Colonic mucosa (tissue), 4 donors: ENCODE measurements around the gene ITPKA. TPM values are rescaled to one million over a fixed set of nuclear protein-coding genes. Genes with fewer than 3 reads are reported as not detected.

Experiments
- DNase-seq: peaks from one replicate; pipeline ENCODE4 v3.0.0-alpha.2; 2020
- H3K27ac ChIP-seq: fragments of 200-600 bp; one replicate; pipeline ENCODE4 v1.8.0; 2021
- H3K27me3 ChIP-seq: fragments of 200-600 bp; one replicate; pipeline ENCODE4 v1.8.0; 2021
- H3K36me3 ChIP-seq: fragments of 200-600 bp; one replicate; pipeline ENCODE4 v1.8.0; 2021
- H3K4me1 ChIP-seq: fragments of 200-600 bp; one replicate; pipeline ENCODE4 v1.8.0; 2021; ENCODE audit warnings: mild to moderate bottlenecking
- H3K4me3 ChIP-seq: fragments of 200-600 bp; one replicate; pipeline ENCODE4 v1.8.0; 2021
- H3K9ac ChIP-seq, 2 donors: one replicate each; pipeline ENCODE4 v1.7.0; 2013; ENCODE audit warnings: control low read depth in 2 of 2, low read depth in 2 of 2, low read length in 2 of 2
- H3K9me3 ChIP-seq: fragments of 200-600 bp; one replicate; pipeline ENCODE4 v1.8.0; 2021
- CTCF ChIP-seq: fragments of 200-600 bp; IDR thresholded peaks from one replicate; pipeline ENCODE4 v1.8.0; 2022; ENCODE audit warnings: antibody characterized with exemption, mild to moderate bottlenecking
- intact Hi-C: fragments of 100-400 bp; cut with DNase I; formaldehyde crosslinking; loops from one replicate; pipeline ENCODE4 v1.14.1; 2022
- total RNA-seq, 2 donors: library from RNA; stranded (reverse); fragmentation: NEBNext Ultra II Directional in 1 of 2; extraction: Animal tissue kit (Norgen Biotek cat#: 25700) in 1 of 2; gene quantifications; one replicate each; pipeline ENCODE4 v1.2.1, GENCODE V29; 2021
- donor health status: healthy.
- donor health status: DM: no; HTN: no; CAD: no.
- donor health status: DM: no; HTN: no; CAD: no.

The ITPKA gene
- total RNA-seq, 2 donors from 2014 or later: 36.1 to 43.5 TPM

- peak overlapping the region; percentile 82 to 85 for H3K9ac ChIP-seq
- H3K4me1 ChIP-seq: peaks cover 5% of the 10 kb centered on the region
- no peak for TF ChIP-seq CTCF
- peak overlapping the region; percentile 95 for H3K27ac ChIP-seq
- H3K4me3 ChIP-seq: peak overlapping the region; percentile 64
- H3K36me3 ChIP-seq: no peaks in the 10 kb centered on the region
- intact Hi-C loops: no loop called here
- H3K27me3 ChIP-seq: peaks cover 8% of the 10 kb centered on the region
- DNase-seq: no peak
- H3K9me3 ChIP-seq: no peaks in the 10 kb centered on the region
These were observed 973 bp upstream of the ITPKA start for GRCh38 chr15:41492597-41493204.

GRCh38 chr15:41493902-41494189, 172 bp downstream of the ITPKA start:
- no peaks in the 10 kb centered on the region for H3K36me3 ChIP-seq
- TF ChIP-seq CTCF: no peak
- peak overlapping the region; percentile 64 for H3K4me3 ChIP-seq
- intact Hi-C loops: no loop called here
- no peaks in the 10 kb centered on the region for H3K9me3 ChIP-seq
- peak overlapping the region; percentile 78 to 82 for H3K9ac ChIP-seq
- DNase-seq: no peak
- H3K27ac ChIP-seq: peak overlapping the region; percentile 68
- H3K27me3 ChIP-seq: peaks cover 8% of the 10 kb centered on the region
- peaks cover 5% of the 10 kb centered on the region for H3K4me1 ChIP-seq

GRCh38 chr15:41494190-41494921, 682 bp downstream of the ITPKA start:
- peaks cover 5% of the 10 kb centered on the region for H3K4me1 ChIP-seq
- H3K36me3 ChIP-seq: no peaks in the 10 kb centered on the region
- no peaks in the 10 kb centered on the region for H3K9me3 ChIP-seq
- TF ChIP-seq CTCF: no peak
- H3K27ac ChIP-seq: peak overlapping the region; percentile 68
- intact Hi-C loops: no loop called here
- peak overlapping the region; percentile 64 for H3K4me3 ChIP-seq
- peaks cover 8% of the 10 kb centered on the region for H3K27me3 ChIP-seq
- DNase-seq: peak; percentile 52
- H3K9ac ChIP-seq: peak overlapping the region; percentile 78 to 82

GRCh38 chr15:41494922-41495735, 1.5 kb downstream of the ITPKA start:
- no peaks in the 10 kb centered on the region for H3K36me3 ChIP-seq
- H3K9ac ChIP-seq: peak overlapping the region; percentile 78 to 82
- no peak for TF ChIP-seq CTCF
- peak overlapping the region; percentile 68 for H3K27ac ChIP-seq
- no peaks in the 10 kb centered on the region for H3K9me3 ChIP-seq
- intact Hi-C loops: no loop called here
- peaks cover 5% of the 10 kb centered on the region for H3K4me1 ChIP-seq
- H3K27me3 ChIP-seq: peaks cover 8% of the 10 kb centered on the region
- peak; percentile 66 for DNase-seq
- peak overlapping the region; percentile 64 for H3K4me3 ChIP-seq

GRCh38 chr15:41495736-41496599, 2.3 kb downstream of the ITPKA start:
- DNase-seq: peak; percentile 81
- Histone ChIP-seq H3K27me3 (peaks cover 8% of the 10 kb centered on the region), H3K4me3 (peak overlapping the region; percentile 64), H3K9me3 (no peaks in the 10 kb centered on the region), H3K4me1 (peaks cover 5% of the 10 kb centered on the region), H3K9ac (peak overlapping the region; percentile 32 to 78), H3K27ac (peak overlapping the region; percentile 68), H3K36me3 (no peaks in the 10 kb centered on the region)
- intact Hi-C loops: no loop called here
- no peak for TF ChIP-seq CTCF
